HUES64 (cell line): ENCODE data around the gene AGAP1.

Experiments used
- H3K27ac ChIP-seq: 2 replicates; pipeline ENCODE4 v1.7.0; 2013; ENCODE audit warnings: low read depth, low read length, inconsistent platforms
- H3K27me3 ChIP-seq: 2 replicates; pipeline ENCODE4 v1.6.1; 2013; ENCODE audit warnings: mild to moderate bottlenecking, low read length; ENCODE audit not compliant: insufficient read depth
- H3K36me3 ChIP-seq: 2 replicates; pipeline ENCODE4 v1.6.1; 2013; ENCODE audit warnings: mild to moderate bottlenecking, low read length; ENCODE audit not compliant: insufficient read depth
- H3K4me1 ChIP-seq: 2 replicates; pipeline ENCODE4 v1.6.1; 2013; ENCODE audit warnings: mild to moderate bottlenecking, low read length, moderate library complexity; ENCODE audit not compliant: insufficient read depth
- H3K4me3 ChIP-seq: 2 replicates; pipeline ENCODE4 v1.5.1; 2013; ENCODE audit warnings: mild to moderate bottlenecking, low read length, moderate library complexity
- H3K9ac ChIP-seq: 2 replicates; pipeline ENCODE4 v1.6.1; 2013; ENCODE audit warnings: mild to moderate bottlenecking, low read depth, low read length
- H3K9me3 ChIP-seq: 2 replicates; pipeline ENCODE4 v1.6.1; 2013; ENCODE audit warnings: low read depth, low read length; ENCODE audit not compliant: insufficient read depth
- WGBS: fragments of 150-250, 120-280 bp; methylation state at CpG from one replicate; pipeline ENCODE4 v1.1.7; 2013; ENCODE audit warnings: missing lambda C conversion rate; 5-methylcytosine and 5-hydroxymethylcytosine counted together

AGAP1 gene

DNA sequence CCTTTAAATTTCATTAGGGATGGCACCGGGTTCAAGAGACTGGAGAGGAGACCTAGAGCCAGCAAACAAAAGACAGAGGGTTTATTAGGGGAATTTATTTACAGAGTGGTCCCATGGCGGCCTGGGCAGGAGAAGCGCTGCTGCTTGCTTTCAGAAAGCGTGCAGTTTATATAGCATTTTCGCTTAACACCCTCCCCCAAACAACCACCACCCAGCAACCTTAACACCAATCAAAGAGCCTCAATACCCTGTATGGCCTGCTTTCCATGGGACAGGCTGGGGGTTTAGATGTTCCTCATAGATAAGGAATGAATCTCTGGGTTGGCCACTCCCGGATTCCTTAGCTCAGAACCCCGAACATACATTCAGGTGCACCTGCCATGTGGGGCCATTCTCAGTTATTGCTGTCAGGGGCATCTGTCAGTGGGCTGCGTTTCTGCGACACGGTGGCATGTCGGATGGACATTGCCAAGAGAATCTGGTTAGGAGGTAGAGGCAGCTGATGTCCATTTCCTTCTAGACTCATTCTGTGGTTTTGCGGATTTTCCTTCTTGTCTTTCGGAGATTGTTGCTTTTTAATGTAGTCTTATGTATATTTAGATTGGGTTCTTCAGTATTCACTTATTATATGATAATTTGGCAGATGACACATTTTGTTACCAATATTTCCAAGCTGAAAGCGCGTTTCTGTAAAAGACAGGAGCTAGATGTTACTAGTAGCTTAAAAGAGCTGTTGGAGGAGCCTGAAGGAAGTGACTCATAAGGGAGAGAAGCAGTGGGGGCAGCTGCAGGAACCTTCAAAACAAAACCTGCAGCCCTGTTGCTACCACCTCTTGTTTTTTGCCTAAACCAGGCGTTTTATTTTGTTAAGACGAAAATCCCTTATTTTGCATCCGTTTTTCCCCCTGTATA is 7.2 kb downstream of the AGAP1 start:
- Histone ChIP-seq H3K27me3 (0 out of 2 replicates have a peak, but pooled peaks cover 2% of the 10 kb centered on the region), H3K4me1 (peaks cover 71% of the 10 kb centered on the region), H3K9ac (peak overlapping the region; percentile 42; the same call in 1 of the 2 replicates), H3K4me3 (peak overlapping the region; percentile 29; the same call in 1 of the 2 replicates), H3K27ac (peak overlapping the region; percentile 59), H3K9me3 (no peaks in the 10 kb centered on the region), H3K36me3 (no peaks in the 10 kb centered on the region)
- WGBS: 61% methylated on average over 17 of the region's 18 CpGs

GRCh38 chr2:235501673-235502031 is 7.8 kb downstream of the AGAP1 start:
- H3K36me3 ChIP-seq: no peaks in the 10 kb centered on the region
- peaks cover 75% of the 10 kb centered on the region for H3K4me1 ChIP-seq
- H3K27ac ChIP-seq: peak overlapping the region; percentile 59
- H3K4me3 ChIP-seq: peak overlapping the region; percentile 29; the same call in 1 of the 2 replicates
- H3K9ac ChIP-seq: peak overlapping the region; percentile 42; the same call in 1 of the 2 replicates
- WGBS: 23% methylated on average over 7 of the region's 7 CpGs
- H3K9me3 ChIP-seq: no peaks in the 10 kb centered on the region
- no peaks in the 10 kb centered on the region for H3K27me3 ChIP-seq

- Histone ChIP-seq H3K27me3 (no peaks in the 10 kb centered on the region), H3K36me3 (no peaks in the 10 kb centered on the region), H3K4me1 (peaks cover 77% of the 10 kb centered on the region), H3K27ac (peak overlapping the region; percentile 59; the same call in 1 of the 2 replicates), H3K9ac (peak overlapping the region; percentile 42; the same call in 1 of the 2 replicates), H3K4me3 (no peak overlapping the region), H3K9me3 (no peaks in the 10 kb centered on the region)
- WGBS: 47% methylated on average over 6 of the region's 6 CpGs
These were observed 8.5 kb downstream of the AGAP1 start for GRCh38 chr2:235502336-235502735.

DNA sequence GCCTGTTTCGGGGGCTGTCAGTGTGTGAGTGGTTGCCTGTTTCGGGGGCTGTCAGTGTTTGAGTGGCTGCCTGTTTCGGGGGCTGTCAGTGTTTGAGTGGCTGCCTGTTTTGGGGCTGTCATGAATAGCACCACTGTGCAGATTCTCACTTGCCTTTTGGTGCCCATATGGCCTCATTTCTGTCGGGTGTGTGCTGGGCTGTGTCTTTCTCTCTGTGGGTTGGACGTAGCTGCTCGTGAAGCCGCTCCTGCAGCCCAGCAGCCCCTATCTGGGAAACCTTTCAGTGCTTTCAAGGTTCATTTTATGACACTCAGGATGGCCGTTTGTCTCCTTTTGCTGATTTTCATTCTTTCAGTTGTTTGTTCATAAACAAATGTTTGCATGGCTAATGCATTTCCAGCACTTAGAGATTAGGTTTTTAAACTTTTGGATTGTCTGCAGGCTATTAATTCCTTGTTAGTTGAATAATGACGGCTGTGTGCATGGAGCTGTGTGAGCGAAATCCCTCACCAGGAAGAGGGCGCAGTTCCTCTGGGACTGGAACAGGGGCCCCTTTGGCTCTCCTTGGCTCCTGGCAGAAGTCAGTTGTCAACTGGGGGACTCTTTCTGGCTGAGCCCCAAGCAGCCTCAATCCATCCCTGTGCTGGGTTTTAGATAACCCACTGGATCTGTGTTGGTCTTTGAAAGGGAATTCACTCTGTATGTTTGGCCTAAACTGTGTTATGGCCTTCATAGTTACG is 10.8 kb downstream of the AGAP1 start:
- Histone ChIP-seq H3K27me3 (no peaks in the 10 kb centered on the region), H3K4me1 (peaks cover 59% of the 10 kb centered on the region), H3K36me3 (no peaks in the 10 kb centered on the region), H3K9ac (peak overlapping the region; percentile 8; the same call in 1 of the 2 replicates), H3K9me3 (no peaks in the 10 kb centered on the region), H3K27ac (peak overlapping the region; percentile 59), H3K4me3 (no peak overlapping the region)
- 77% methylated on average over 12 of the region's 12 CpGs for WGBS

GRCh38 chr2:235505181-235505741 is 11.4 kb downstream of the AGAP1 start:
- peaks cover 52% of the 10 kb centered on the region for H3K4me1 ChIP-seq
- H3K9ac ChIP-seq: peak overlapping the region; percentile 8; the same call in 1 of the 2 replicates

GRCh38 chr2:235506291-235506996 is 12.6 kb downstream of the AGAP1 start:
- no peak overlapping the region for H3K4me3 ChIP-seq
- H3K4me1 ChIP-seq: peaks cover 46% of the 10 kb centered on the region
- H3K9ac ChIP-seq: no peak overlapping the region
- H3K9me3 ChIP-seq: no peaks in the 10 kb centered on the region
- no peak overlapping the region for H3K27ac ChIP-seq
- H3K27me3 ChIP-seq: no peaks in the 10 kb centered on the region
- 83% methylated on average over 14 of the region's 14 CpGs for WGBS
- H3K36me3 ChIP-seq: no peaks in the 10 kb centered on the region

More at GRCh38 chr2:235505181-235505741, 11.4 kb downstream of the AGAP1 start:
- 53% methylated on average over 7 of the region's 7 CpGs for WGBS
- Histone ChIP-seq H3K36me3 (no peaks in the 10 kb centered on the region), H3K4me3 (no peak overlapping the region), H3K27ac (peak overlapping the region; percentile 59), H3K9me3 (no peaks in the 10 kb centered on the region), H3K27me3 (no peaks in the 10 kb centered on the region)

DNA sequence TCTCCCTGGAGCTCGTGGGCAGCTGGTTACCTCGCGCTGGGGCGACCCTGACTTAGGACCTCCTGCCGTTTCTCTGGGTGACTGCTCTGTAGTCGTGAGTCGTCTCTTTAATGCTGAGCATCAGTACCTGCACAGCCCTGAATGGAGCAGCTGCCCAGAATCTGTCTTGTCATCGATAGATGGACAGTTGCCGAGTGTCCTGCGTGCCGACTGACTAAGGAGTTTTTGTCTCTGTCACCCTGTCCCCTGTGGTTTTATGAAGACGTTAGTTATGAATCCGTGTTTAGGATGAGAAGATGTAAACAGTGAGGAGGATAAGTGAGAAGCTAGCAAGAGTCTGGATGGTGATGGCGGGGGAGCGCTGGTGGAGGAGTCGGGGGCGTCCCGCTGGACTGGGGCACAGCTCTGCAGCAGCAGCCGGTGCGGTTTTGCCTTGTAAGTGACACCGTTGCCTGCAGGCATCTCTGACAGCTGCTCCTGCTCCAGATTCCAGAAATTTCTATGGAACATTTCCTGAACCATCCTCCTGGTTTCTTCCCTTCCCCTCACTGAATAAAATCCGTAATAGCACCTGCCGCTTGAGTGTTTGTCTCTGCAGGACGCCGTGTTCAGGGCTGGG is 13.3 kb downstream of the AGAP1 start:
- Histone ChIP-seq H3K4me3 (no peak overlapping the region), H3K36me3 (no peaks in the 10 kb centered on the region), H3K9me3 (no peaks in the 10 kb centered on the region), H3K4me1 (peaks cover 41% of the 10 kb centered on the region), H3K9ac (no peak overlapping the region), H3K27me3 (no peaks in the 10 kb centered on the region), H3K27ac (no peak overlapping the region)
- 86% methylated on average over 25 of the region's 25 CpGs for WGBS

DNA sequence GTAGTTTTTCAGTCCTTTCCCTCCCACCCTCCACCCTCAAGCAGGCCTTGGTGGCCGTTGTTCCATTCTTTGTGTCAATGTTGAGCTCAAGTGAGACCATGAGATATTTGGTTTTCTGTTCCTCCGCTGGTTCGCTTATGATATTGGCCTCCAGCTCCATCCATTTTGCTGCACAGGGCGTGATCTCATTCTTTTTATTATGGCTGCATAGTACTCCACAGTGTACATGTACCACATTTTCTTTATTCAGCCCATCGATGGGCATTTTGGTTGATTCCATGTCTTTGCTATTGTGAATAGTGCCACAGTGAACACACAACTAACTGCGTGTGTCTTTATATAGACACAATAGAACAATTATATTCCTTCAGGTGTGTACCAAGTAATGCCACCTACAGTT is 14.1 kb downstream of the AGAP1 start:
- no peaks in the 10 kb centered on the region for H3K36me3 ChIP-seq
- H3K9ac ChIP-seq: no peak overlapping the region
- H3K4me3 ChIP-seq: no peak overlapping the region
- no peaks in the 10 kb centered on the region for H3K9me3 ChIP-seq
- H3K27me3 ChIP-seq: no peaks in the 10 kb centered on the region
- H3K4me1 ChIP-seq: peaks cover 33% of the 10 kb centered on the region
- WGBS: 96% methylated on average over 6 of the region's 6 CpGs
- H3K27ac ChIP-seq: no peak overlapping the region

GRCh38 chr2:235508371-235509160 is 14.7 kb downstream of the AGAP1 start:
- H3K4me1 ChIP-seq: peaks cover 26% of the 10 kb centered on the region
- WGBS: 93% methylated on average over 26 of the region's 26 CpGs
- H3K36me3 ChIP-seq: no peaks in the 10 kb centered on the region
- H3K4me3 ChIP-seq: no peak overlapping the region
- H3K27ac ChIP-seq: no peak overlapping the region
- no peak overlapping the region for H3K9ac ChIP-seq
- no peaks in the 10 kb centered on the region for H3K27me3 ChIP-seq
- H3K9me3 ChIP-seq: no peaks in the 10 kb centered on the region

DNA sequence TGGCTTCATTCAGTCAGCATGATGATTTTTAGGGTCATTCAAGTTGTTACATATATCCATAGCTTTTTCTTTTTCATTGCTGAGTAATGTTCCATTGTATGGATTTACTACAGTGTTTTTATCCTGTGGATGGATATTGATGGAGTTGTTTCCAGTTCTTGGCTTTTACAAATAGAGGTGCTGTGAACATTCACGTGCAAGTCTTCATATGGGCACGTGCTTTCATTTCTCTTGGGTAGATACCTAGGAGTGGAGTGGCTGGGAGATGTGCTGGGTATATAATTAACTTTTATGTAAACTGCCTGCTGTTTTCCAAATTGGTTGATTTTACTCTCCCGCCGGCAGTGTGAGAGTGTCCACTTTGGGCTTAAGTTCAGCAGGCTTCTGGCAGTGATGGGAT is 16.5 kb downstream of the AGAP1 start:
- Histone ChIP-seq H3K9ac (no peak overlapping the region), H3K4me1 (peaks cover 17% of the 10 kb centered on the region), H3K9me3 (no peaks in the 10 kb centered on the region), H3K4me3 (no peak overlapping the region), H3K27ac (no peak overlapping the region), H3K36me3 (no peaks in the 10 kb centered on the region), H3K27me3 (no peaks in the 10 kb centered on the region)
- 91% methylated on average over 4 of the region's 4 CpGs for WGBS
